DND-41 (cell line): ENCODE data around the gene BRF1.

ENCODE experiments used
- ATAC-seq: fragments of 200-7000 bp; cut with Tn5 transposase; 3 replicates; pipeline ENCODE4 v1.9.1; 2021; ENCODE audit warnings: low read depth; ENCODE audit not compliant: insufficient read depth
- DNase-seq: peaks from one replicate; pipeline ENCODE4 v3.0.0-alpha.2; 2020
- H2AFZ ChIP-seq: 2 replicates; pipeline ENCODE4 v1.6.0; 2012; ENCODE audit warnings: low read depth, low read length
- H3K27ac ChIP-seq: 2 replicates; pipeline ENCODE4 v1.5.1; 2012; ENCODE audit warnings: low read length, inconsistent platforms
- H3K27me3 ChIP-seq: fragments of 200-600 bp; sonication (generic); 2 replicates; pipeline ENCODE4 v1.6.0; 2012; ENCODE audit warnings: low read length, mild to moderate bottlenecking, inconsistent platforms; ENCODE audit not compliant: insufficient read depth, poor library complexity
- H3K36me3 ChIP-seq: 2 replicates; pipeline ENCODE4 v1.5.1; 2012; ENCODE audit warnings: low read length, inconsistent platforms; ENCODE audit not compliant: insufficient read depth
- H3K4me1 ChIP-seq: 2 replicates; pipeline ENCODE4 v1.5.1; 2012; ENCODE audit warnings: mild to moderate bottlenecking, low read length; ENCODE audit not compliant: insufficient read depth
- H3K4me2 ChIP-seq: 2 replicates; pipeline ENCODE4 v1.6.0; 2012; ENCODE audit warnings: mild to moderate bottlenecking, moderate library complexity, low read length, inconsistent platforms; ENCODE audit not compliant: insufficient read depth
- H3K4me3 ChIP-seq, 2 experiments: fragments of 200-600 bp in 1 of 2; shearing (Covaris generic) in 1 of 2; 2 replicates each; pipeline ENCODE4 v1.5.1; 2012 to 2016; ENCODE audit warnings: inconsistent platforms in 2 of 2, low read length in 2 of 2, mild to moderate bottlenecking in 2 of 2, low read depth in 1 of 2, moderate library complexity in 1 of 2
- H3K79me2 ChIP-seq: 2 replicates; pipeline ENCODE4 v1.6.0; 2012; ENCODE audit warnings: low read length, inconsistent platforms; ENCODE audit not compliant: insufficient read depth
- H3K9ac ChIP-seq: 2 replicates; pipeline ENCODE4 v1.6.0; 2012; ENCODE audit warnings: low read depth, mild to moderate bottlenecking, inconsistent platforms, low read length, moderate library complexity
- H3K9me3 ChIP-seq: 2 replicates; pipeline ENCODE4 v1.5.1; 2012; ENCODE audit warnings: low read length, moderate library complexity, mild to moderate bottlenecking, inconsistent platforms; ENCODE audit not compliant: insufficient read depth, severe bottlenecking
- H4K20me1 ChIP-seq: 2 replicates; pipeline ENCODE4 v1.6.0; 2012; ENCODE audit warnings: low read length; ENCODE audit not compliant: insufficient read depth
- EZH2 ChIP-seq: IDR thresholded peaks from 3 replicates; pipeline ENCODE4 v1.6.1; 2012; ENCODE audit warnings: borderline replicate concordance, low read depth, mild to moderate bottlenecking, moderate library complexity, low read length, inconsistent platforms; ENCODE audit not compliant: severe bottlenecking
- TF ChIP-seq, protein P1 (sequence below): IDR thresholded peaks from 2 replicates; pipeline ENCODE4 v1.5.1; 2012; ENCODE audit warnings: borderline replicate concordance, low read length, moderate library complexity, mild to moderate bottlenecking; ENCODE audit not compliant: poor library complexity, severe bottlenecking; ENCODE audit errors: extremely low read depth

Gene BRF1

GRCh38 chr14:105219043-105219612, 81.7 kb downstream of the BRF1 start:
- no peak for TF ChIP-seq EZH2
- TF ChIP-seq, protein P1, sequence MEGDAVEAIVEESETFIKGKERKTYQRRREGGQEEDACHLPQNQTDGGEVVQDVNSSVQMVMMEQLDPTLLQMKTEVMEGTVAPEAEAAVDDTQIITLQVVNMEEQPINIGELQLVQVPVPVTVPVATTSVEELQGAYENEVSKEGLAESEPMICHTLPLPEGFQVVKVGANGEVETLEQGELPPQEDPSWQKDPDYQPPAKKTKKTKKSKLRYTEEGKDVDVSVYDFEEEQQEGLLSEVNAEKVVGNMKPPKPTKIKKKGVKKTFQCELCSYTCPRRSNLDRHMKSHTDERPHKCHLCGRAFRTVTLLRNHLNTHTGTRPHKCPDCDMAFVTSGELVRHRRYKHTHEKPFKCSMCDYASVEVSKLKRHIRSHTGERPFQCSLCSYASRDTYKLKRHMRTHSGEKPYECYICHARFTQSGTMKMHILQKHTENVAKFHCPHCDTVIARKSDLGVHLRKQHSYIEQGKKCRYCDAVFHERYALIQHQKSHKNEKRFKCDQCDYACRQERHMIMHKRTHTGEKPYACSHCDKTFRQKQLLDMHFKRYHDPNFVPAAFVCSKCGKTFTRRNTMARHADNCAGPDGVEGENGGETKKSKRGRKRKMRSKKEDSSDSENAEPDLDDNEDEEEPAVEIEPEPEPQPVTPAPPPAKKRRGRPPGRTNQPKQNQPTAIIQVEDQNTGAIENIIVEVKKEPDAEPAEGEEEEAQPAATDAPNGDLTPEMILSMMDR: no peak
- Histone ChIP-seq H3K4me3 (no peak overlapping the region), H2AFZ (no peak overlapping the region), H3K9me3 (no peaks in the 10 kb centered on the region), H4K20me1 (peaks cover 27% of the 10 kb centered on the region), H3K27me3 (no peaks in the 10 kb centered on the region), H3K4me2 (no peak overlapping the region), H3K36me3 (peaks cover 90% of the 10 kb centered on the region), H3K79me2 (no peaks in the 10 kb centered on the region), H3K9ac (no peak overlapping the region), H3K4me1 (no peaks in the 10 kb centered on the region), H3K27ac (no peak overlapping the region)
- no peak for DNase-seq
- ATAC-seq: no peak

- H3K4me1 ChIP-seq: no peaks in the 10 kb centered on the region
- H3K27me3 ChIP-seq: no peaks in the 10 kb centered on the region
- no peak for DNase-seq
- H3K9ac ChIP-seq: no peak overlapping the region
- H3K79me2 ChIP-seq: no peaks in the 10 kb centered on the region
- H3K9me3 ChIP-seq: no peaks in the 10 kb centered on the region
- no peak for ATAC-seq
- no peak overlapping the region for H3K4me3 ChIP-seq
- no peak overlapping the region for H3K27ac ChIP-seq
- TF ChIP-seq EZH2: no peak
- TF ChIP-seq, protein P1: no peak
- peaks cover 33% of the 10 kb centered on the region for H4K20me1 ChIP-seq
- no peak overlapping the region for H2AFZ ChIP-seq
- no peak overlapping the region for H3K4me2 ChIP-seq
- peaks cover 90% of the 10 kb centered on the region for H3K36me3 ChIP-seq
Observed at GRCh38 chr14:105218611-105219010, 82.2 kb downstream of the BRF1 start.

- DNase-seq (no peak), ATAC-seq (no peak)
- TF ChIP-seq, protein P1: no peak
- TF ChIP-seq EZH2: no peak
- peaks cover 90% of the 10 kb centered on the region for H3K36me3 ChIP-seq
- no peak overlapping the region for H3K4me3 ChIP-seq
- H3K4me2 ChIP-seq: no peak overlapping the region
- no peaks in the 10 kb centered on the region for H3K9me3 ChIP-seq
- H3K4me1 ChIP-seq: no peaks in the 10 kb centered on the region
- H3K27ac ChIP-seq: no peak overlapping the region
- peaks cover 33% of the 10 kb centered on the region for H4K20me1 ChIP-seq
- no peak overlapping the region for H2AFZ ChIP-seq
- no peaks in the 10 kb centered on the region for H3K79me2 ChIP-seq
- H3K27me3 ChIP-seq: no peaks in the 10 kb centered on the region
- H3K9ac ChIP-seq: no peak overlapping the region
Observed at GRCh38 chr14:105217774-105218173, 83.0 kb downstream of the BRF1 start.

DNA sequence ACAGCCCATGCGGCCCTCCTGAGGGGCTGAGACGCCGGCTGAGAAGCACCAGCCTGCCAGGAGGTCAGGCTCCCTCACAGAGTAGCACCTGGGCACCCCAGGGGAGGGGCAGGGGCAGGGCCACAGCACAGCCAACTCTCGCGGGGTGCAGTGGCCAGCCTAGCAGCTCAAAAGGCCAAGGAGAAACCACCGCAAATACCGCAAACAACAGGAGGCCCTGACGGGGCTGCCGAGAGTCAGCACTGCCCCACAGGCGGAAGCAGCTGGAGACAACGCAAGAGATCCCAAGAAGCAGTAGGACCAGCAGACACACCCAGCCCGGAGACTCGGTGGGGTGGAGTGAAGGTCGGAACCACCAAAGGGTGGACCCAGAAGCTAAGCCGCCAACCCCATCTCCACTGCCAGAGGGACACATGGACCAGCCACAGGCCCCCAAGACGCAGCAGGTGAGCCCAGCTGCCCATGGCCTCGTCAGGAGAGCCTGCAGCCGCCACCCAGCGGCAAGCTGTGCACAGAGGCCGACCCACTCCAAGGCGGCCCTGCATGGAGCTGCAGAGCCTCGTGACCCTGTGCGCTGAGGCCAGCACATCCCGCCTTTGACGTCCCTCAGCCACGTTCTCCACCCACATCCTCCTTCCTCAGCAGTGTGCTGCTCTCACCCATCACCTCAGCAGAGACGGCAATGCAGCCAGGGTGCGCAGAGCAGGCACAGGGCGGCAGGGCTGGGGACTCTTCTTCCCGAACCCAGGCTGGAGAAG, 84.1 kb downstream of the BRF1 start:
- Histone ChIP-seq H3K9me3 (no peaks in the 10 kb centered on the region), H3K4me3 (no peak overlapping the region), H3K4me2 (no peak overlapping the region), H3K4me1 (no peaks in the 10 kb centered on the region), H3K27ac (no peak overlapping the region), H3K9ac (no peak overlapping the region), H3K36me3 (peaks cover 95% of the 10 kb centered on the region), H3K27me3 (no peaks in the 10 kb centered on the region), H2AFZ (no peak overlapping the region), H4K20me1 (peaks cover 39% of the 10 kb centered on the region), H3K79me2 (no peaks in the 10 kb centered on the region)
- ATAC-seq (no peak), DNase-seq (no peak)
- TF ChIP-seq, protein P1: no peak
- no peak for TF ChIP-seq EZH2
